T-helper 2 cell (primary cell): Measurements from ENCODE around the gene RAD51B.

Source experiments
- DNase-seq, 5 experiments: peaks; one replicate each; pipeline versions ENCODE4 v3.0.0 to v3.0.0-alpha.2; 2012 to 2022

Gene RAD51B

DNA sequence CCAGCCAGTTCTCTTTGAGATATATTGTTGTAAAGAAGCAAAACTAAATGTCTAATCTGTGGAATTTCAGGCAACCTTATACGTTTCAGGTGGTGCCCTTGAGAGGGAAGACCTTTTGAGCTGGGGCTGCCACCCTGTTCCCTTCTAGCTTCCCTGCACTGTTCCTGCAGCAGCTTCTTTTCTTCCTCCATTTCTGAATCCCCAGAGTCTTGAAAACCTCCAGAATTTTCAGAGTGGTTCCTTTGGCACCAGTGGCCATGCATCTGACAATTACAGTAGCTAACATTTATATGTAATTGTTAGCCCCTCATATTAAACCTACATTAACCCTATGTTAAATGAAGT lies 702.0 kb downstream of the RAD51B start:
- no peak for DNase-seq

DNA sequence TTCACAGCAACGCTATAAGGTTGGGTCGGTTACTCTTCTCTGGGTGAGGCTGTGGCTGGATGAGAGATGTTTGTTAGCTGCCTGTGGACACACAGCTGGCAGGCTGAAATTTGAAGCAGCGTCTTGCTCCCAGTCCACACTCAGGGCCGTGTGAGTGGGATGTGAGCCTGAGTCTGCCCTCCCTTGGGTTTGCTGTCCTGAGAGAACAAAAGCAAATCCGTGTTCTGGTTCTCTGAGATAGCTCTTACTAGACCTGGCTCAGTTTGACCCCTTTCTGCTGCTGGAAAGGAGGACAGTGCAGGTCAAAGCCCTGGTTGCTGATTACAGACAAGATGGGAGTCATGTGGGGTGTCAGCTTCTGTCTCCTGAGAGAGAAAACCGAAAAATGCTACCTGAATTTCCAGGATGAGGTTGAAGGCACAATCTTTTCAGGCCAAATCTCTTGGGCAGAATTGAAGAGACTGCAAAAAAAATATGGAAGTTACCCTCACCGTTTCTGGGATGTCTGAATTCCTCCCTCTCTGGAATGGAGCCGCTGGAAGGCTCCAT lies 702.5 kb downstream of the RAD51B start:
- DNase-seq = no peak

DNA sequence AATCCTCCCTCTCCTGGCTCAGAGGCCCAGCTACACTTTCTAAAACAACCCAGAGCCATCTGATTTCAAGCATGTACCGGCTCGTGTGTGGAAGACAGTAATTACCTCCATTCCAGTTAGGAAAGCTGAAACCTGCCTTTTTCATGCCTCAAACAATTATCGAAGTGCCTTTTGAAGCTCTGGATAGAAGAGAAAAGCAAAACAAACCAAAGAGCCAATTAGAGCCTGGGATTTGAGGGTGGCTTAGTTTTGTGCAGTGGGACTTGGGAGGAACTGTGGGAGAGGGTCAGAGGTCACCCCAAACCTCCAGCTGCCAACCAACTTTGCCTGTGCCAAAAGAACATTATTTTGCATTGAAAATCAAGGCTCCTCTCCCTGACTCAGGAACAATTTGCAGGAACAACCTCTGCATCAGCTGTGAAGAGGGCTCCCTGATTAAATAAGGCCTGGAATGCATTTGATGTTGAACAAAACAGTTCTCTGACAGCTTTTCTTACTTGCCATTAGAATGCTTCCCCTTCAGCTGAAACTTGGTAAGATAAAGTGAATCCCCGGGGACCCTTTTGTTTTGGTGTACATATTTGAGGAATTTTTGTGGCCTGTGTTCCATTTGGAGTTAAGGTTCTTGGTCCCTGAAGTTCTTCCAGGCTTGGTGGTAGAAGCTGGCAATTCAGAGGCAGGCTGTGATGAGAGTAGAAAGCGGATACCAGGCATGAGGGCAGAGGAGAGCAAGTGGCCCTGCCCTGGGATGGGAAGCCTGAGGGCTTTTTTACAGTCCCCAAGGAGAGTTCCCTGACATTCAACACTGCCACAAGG lies 703.1 kb downstream of the RAD51B start:
- no peak for DNase-seq

DNA sequence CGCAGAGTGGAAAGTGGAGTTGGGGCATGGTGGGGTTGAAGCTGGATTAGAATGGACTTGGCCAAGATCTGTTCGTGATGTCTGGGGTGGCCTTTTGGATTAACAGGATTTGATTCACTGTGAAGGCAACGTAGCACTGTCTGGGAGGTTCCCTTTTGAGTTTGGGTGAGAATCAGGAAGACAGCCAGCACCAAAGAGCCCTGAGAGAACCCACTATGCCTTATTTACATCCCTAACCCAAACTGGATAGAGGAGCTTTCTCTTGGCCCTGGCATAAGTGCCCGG lies 703.7 kb downstream of the RAD51B start:
- no peak for DNase-seq

DNA sequence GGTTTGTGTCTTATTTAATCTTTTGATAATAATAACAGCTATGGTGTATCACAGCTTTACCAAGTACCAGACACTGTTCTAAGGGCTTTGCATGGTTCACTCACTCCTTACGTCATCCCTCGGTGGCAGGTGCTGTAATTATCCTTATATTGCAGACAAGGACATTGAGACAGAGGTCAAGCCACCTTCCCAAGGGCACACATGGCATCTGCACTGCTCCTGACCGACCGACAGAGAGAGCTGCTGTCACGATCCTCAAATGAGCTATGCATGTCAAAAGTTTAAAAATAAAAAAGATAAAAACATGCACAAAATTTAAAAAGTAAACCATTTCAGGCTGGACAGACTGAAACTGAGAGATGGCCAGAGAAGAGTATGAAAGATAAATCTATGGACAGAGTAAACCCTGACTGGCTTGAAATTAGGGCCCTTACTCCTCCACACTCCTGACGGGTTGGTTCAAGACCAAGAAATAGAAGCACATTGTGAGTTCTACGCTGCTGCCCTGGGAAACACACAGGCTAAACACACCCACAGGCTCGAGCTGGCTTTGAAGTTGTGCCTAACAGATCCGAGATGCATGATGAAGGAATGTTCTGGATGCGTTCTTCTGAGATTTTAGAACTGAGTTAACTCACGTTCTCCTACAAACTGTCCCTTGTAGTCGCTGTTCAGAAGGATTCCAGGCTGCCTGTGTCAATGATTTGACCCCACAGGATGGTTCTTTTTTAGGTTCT lies 704.6 kb downstream of the RAD51B start:
- DNase-seq = no peak

DNA sequence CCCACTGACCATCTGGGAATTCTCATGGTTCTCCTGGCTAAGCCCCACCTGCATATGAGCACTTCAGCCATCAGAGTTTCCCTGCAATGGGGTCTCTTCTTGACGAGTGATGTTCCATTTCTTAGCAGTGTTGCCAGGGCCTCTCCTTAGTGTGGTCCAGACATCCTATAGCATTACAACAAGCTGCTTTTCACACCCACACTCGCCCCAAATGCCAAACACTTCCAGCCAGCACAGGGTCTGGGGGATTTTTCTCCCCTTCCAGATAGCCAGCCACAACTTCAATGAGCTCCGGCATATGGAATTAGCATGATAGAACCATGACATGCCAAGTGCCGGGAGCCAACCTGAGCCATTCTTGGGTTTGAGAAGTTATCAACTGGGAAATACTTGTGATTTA lies 705.9 kb downstream of the RAD51B start:
- DNase-seq = no peak

DNA sequence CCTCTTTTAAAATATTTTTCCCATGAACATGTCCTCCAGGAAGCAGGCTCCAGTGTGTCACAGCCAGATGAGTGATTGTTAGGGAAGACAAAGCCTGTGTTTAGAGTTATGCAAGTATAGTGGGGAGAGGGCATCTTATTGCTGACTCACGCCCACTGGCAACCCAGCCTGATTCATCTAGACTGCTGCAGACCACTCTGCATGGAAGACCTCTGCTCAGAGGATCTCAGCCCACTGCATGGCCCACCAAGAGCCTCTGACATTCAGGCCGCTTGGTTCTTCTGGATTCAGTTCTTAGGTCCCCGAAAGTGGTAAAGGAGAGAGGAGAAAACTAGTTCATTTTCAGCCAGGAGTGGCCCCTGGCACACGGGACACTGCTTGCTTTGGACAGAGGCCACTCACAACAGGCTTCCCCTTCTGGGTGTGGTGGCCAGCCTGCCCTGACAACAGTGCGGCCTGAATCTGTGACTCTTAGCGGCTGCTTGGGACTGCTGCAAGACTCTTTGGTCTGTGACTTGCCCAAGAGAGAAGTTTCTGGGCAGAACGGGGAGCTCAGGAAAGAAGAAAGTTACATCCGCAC lies 707.0 kb downstream of the RAD51B start:
- no peak for DNase-seq

DNA sequence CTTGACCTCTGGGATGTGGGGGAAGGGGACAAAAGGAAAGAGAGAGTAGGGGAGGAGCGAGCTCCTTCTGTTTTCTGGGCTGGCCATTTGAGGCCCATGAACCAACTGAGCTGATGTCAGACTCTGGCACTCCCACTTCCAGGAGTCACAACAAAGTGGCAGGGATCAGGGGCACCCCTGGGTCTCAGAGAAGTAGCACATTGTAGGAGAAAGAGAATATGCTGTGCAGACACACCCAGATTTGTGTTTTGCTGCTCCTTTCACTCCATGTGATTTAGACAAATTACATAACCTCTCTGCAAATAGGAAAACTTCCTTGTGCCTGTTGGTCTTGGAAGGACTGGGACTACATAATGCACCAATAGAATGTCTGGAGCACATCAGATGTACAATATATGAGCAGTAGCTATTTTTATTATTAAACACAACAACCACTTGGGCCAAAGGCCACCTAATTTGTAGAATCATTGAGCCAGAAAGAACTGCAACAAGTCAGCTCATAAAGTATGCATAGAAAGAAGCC lies 707.8 kb downstream of the RAD51B start:
- DNase-seq = no peak

DNA sequence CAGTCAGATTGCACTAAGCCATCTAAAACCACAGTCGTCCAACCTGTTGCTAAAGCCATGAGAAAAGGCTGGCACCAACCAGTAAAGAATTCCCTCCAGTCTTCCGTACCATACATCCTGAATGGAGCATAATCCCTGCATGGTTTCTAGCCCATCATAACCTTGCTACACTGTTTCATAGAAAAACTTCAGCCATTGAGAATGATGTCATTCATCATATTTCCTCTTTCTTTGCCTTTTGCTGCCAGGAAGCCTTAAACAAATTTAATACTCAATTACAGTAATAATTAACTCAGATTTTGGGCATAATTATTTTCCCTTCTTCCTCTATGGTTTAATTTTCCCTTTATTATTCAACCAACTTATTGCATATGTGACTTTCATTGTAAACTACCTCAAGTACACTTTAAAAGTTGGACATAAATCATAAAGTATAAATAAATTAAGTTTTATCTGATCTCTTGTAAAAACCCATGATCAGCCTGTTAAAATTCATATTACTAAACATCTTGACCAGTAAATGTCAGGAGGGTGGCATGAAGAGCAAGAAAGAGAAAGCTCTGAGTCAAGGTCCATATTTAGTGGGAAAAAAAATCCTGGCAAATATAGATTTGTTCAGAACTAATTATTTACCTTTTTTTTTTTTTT lies 708.6 kb downstream of the RAD51B start:
- no peak for DNase-seq

DNA sequence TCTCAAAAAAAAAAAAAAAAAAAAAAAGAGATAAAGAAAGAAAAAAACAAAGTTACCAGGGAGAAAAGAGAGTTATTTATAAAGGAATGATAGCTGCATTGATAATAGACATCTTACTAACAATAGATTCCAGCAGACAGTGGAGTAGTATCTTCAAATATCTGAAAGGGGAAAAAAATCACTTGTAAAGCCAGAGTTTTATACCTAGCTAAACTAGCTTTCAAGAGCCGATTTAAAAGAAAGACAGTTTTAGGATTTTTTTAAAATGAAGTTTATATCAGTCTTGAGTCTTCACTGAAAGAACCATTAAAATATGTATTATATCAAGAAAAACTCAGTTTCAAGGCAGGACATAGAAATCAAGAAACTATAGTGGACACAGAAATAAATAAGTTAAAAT lies 710.9 kb downstream of the RAD51B start:
- no peak for DNase-seq

DNA sequence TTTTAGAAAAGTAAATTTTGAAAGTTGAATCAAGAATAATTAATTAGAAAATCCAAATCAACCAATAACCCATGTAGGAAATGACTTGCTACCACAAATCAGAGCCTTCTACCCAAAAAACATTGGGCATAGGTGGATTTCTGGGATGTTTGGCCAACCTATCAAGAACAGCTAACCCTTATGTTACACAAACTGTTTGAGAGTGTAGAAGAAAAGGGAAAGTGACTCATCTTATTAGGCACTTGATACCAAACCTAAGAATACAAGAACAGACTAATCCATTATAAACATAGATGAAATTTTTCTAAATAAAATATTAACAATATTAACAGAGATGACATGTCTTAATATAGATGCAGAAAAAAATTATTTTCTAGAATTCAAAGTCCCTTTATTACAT lies 712.9 kb downstream of the RAD51B start:
- no peak for DNase-seq

DNA sequence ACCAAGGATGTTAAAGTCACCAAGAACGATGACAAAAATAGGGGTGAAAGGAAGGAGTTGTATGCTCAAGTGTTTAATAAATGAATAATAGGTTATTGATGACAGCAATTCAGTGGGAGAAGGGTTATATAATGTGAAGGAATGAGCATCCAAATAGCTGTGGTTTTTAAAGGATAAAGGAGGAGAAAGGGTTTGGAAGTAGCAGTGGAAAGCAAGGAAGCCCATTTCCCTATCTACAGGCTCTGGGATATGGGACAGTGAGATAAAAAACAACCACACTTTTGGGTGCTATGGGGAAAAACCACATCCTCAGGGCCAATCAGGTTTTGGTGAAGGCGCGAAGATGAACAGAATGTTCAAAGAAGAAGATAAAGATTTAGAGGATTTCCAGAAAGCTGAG lies 714.7 kb downstream of the RAD51B start:
- no peak for DNase-seq

DNA sequence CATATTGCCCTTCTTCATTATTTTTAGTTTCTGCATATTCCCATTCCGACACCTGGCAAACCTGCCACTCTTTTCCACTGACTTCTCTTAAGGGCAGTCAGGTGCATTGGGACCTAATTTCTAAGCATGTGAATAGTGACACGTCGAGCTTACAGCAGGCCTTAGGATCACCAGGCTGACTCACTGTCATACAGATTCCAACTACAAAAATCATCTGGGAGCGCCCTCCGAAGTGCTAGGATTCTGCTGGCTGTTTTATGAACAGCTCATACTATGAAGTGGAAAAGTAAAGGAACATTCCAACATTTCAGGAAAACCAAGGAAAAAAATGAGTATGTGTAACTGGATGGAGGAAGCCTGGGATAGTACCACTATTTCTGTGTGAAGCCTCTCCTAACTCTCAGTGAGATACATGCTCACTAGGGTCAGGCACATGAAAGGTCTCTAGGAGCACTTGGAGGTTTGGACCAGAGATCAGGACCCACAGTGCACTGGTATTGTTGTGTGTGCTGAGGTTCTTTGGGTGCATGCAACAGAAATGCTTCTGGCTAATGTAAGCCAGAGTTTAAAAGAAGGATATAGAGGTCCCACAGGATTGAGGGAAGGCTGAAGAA lies 715.9 kb downstream of the RAD51B start:
- no peak for DNase-seq

DNA sequence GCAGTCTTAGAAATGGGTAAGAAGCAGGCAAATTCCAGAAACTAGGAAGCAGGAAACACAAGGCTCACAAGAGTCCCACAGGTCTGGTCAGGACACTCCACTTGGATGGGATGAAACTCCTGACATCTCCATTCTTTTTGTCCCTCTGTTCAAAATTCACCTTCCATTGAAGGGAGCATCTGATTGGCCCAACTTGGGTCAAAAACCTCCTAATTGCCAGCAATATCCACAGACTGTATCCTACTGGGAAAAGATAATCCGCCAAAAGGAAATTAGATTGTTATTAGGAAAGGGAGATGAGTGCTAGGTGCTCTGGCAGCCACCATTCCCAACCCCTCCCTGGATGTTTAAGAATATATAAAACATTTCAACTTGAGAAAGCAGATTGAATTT lies 716.4 kb downstream of the RAD51B start:
- no peak for DNase-seq

DNA sequence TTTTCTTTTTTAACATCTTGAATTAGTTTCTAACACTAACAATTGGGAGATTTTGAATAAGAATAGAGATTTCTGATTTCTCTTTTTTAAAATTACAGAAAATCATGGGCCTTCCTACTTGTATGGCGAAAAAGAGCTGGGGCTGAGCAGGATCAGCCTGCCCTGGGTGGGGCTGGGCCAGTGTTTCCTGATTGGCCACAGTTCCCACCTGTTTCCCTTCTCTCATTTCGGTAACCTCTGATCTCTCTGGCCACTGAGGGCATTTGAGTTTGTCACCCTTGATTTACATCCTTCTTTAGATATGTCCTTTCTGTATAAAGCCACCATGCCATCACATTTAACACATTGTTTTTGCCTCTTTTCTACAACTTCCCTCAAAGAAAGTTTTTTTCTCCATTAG lies 719.1 kb downstream of the RAD51B start:
- no peak for DNase-seq

DNA sequence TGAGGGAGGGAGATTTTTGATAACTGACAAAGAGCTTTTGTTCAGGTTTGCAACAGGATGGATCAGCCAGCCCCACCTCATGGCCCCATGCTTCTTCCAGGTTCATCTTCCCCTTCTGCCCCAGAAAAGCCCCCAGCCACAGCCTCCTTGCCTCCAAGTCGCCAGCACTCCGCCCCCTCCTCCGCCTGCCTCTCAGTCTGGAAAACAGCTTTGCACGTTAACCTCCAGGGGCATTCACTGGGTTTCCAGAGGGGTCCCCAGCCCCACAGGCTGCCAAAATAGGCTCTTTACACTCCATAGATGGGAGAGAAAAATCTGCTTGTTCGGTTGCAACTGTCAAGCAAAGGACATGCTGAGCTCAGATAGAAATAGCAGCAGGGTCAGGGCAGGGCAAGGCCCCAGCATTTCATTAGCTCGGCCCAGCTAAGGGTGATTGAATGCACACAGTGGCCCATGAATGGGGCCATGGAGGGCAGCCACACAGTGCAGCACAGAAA lies 719.7 kb downstream of the RAD51B start:
- DNase-seq = no peak

DNA sequence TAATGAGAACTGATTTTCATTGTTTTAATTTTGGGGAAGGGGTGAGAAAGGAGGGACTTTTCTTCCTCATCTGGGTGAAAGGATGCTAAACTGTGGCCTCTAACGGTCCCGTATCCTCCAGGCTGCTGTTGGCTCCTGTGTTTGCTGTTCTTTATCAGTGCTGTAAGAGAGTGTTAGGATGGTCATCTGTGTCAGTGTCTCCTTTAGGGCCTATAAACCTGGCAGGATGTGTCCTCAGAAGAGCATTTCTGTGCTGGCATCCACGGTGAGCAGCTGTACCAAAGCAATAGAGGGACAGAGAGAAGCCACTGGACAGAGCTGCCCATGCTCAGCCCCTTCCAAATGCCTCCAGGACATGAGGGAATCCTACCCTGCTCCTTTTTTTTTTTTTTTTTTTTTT lies 720.2 kb downstream of the RAD51B start:
- no peak for DNase-seq

DNA sequence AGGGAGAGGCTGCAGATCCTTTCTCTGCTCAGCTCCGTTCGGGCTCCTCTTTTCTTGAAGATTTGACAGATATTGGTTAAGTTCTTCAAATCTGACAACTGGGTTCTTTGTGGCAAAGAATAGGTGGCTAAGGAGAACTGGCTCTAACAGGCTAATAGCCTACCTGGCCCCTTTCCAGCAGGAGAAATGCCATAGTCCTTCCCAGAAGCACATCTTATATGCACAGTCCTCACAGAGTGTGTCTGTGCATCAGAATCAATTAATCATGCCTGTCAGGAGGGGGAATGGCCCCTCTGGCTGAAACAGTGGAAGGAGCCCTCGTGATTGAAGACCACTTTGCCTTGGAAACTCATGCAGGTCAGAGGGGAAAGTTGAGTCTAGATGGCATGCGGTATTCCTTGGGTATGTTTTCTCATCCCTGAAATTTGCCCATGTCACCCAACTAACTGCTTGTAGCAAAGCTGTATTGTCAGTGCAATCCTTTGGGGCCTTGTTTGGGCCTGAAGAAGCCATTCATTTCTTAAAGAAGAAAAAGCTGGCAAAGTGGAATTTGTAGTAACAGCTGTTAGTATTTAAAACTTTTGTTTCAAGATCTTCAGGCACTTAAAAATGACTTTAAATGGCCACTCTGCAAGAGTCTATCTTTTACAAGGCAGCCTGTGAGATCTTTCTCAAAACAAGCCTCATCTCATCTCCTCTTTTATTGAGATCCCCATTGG lies 721.8 kb downstream of the RAD51B start:
- no peak for DNase-seq

DNA sequence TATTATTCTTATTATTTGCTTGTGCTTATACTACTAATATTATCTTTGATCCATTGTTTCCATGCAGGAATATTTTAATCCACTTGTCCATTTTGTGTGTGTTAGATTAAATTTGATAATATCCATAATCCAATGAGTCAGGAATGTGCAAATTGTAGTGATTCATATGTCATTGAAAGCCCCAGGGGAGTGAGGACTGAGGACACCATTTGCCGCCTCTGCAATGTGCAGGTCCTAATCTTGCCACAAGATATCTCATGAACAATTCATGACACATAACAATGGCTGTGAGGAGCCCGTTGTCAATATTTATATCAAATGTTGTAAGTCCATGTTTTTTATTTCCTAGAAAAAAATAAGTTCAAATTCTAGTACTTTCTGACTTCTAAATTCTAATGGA lies 722.8 kb downstream of the RAD51B start:
- no peak for DNase-seq

DNA sequence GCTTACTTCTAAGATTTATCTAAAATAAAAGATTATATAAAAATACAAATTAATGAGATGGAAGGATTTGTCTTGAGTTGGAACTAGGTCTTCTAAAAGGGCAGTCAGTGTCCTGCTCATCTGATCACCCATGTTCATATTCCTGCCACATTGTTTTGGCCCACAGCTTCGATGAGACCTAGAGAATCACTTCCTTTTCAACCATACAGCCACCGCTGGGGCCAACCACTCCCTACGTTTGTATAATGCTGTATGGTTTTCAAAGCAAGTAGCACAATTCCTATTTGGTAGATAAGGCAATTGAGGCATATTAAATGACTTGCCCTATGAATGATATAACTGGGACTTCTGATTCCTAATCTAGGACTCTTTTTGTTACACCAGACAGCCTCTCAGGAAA lies 723.9 kb downstream of the RAD51B start:
- no peak for DNase-seq

DNA sequence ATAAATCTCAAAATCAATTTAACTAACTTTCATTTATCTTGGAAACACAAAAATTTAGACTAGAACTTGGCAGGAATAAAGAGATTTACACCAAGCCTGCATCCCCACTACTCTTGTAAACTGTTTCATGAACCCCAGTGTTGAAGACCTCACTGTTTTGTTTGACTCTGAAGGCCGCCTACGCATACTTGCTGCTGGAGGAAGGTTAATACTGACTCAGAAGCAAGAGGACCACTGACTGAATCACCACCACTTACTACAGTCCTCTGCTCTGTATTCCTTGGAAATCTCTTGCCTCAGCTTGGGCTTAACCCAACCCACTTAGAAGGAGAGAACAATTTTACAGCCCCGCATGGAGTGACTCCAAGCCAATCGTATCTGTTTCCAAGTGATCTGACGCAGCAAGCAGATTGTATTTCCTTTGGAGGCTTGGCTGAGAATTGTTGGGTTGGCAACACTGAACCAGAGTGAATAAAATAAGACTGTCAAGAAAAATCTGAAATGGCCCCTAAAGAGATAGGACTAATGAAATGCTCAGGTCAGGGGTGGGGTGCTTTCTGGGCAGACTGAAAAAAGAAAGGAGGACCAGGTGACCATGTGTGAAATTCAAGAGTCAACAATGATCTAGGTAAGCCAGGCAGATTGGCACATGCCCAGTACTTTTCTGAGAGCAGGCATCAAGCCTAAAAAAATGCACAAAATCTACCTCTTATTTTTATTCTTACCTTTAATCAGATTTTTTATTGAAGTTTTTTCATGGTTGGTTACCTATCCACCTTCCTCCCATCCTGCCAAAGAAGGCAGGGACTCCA lies 724.7 kb downstream of the RAD51B start:
- no peak for DNase-seq
